HG02759 (cell line): ENCODE results near the gene EPB41L2.
"Not testable (repeated sequence)": the region's sequence is repeated elsewhere in the genome, so short reads cannot be mapped to it uniquely, and the experiment has no call there.

Source experiments
- ATAC-seq: cut with Tn5 transposase; IDR thresholded peaks from one replicate; pipeline ENCODE4 v1.9.1; 2021; ENCODE audit warnings: mild to moderate bottlenecking, moderate library complexity; ENCODE audit not compliant: unreplicated experiment

The EPB41L2 gene

GRCh38 chr6:130920969-130921368 is 142.1 kb downstream of the EPB41L2 start:
- ATAC-seq, result no peak

GRCh38 chr6:130918171-130918570 is 144.9 kb downstream of the EPB41L2 start:
- no peak for ATAC-seq

GRCh38 chr6:130915606-130916005 is 147.4 kb downstream of the EPB41L2 start:
- ATAC-seq, result not testable (repeated sequence)

GRCh38 chr6:130913120-130913519 is 149.9 kb downstream of the EPB41L2 start:
- ATAC-seq, result peak; percentile 85

- ATAC-seq, result no peak
Observed at GRCh38 chr6:130912434-130912833, 150.6 kb downstream of the EPB41L2 start.

- no peak for ATAC-seq
Observed at GRCh38 chr6:130908958-130909357, 154.1 kb downstream of the EPB41L2 start.

GRCh38 chr6:130908188-130908587 is 154.9 kb downstream of the EPB41L2 start:
- peak; percentile 65 for ATAC-seq

- no peak for ATAC-seq
Observed at GRCh38 chr6:130907687-130908086, 155.4 kb downstream of the EPB41L2 start.

GRCh38 chr6:130906736-130907381 is 156.2 kb downstream of the EPB41L2 start:
- no peak for ATAC-seq

GRCh38 chr6:130903602-130904001 is 159.4 kb downstream of the EPB41L2 start:
- ATAC-seq, result no peak

GRCh38 chr6:130903007-130903406 is 160.0 kb downstream of the EPB41L2 start:
- no peak for ATAC-seq

GRCh38 chr6:130900913-130901312 is 162.1 kb downstream of the EPB41L2 start:
- no peak for ATAC-seq

GRCh38 chr6:130896249-130896648 is 166.8 kb downstream of the EPB41L2 start:
- ATAC-seq, result no peak

- no peak for ATAC-seq
Observed at GRCh38 chr6:130895516-130895915, 167.5 kb downstream of the EPB41L2 start.

- no peak for ATAC-seq
Observed at GRCh38 chr6:130893766-130894165, 169.3 kb downstream of the EPB41L2 start.

- ATAC-seq, result no peak
Observed at GRCh38 chr6:130893277-130893676, 169.8 kb downstream of the EPB41L2 start.

- ATAC-seq, result no peak
Observed at GRCh38 chr6:130890521-130890971, 172.5 kb downstream of the EPB41L2 start.

- no peak for ATAC-seq
Observed at GRCh38 chr6:130889423-130889822, 173.6 kb downstream of the EPB41L2 start.

- ATAC-seq, result no peak
Observed at GRCh38 chr6:130888246-130888645, 174.8 kb downstream of the EPB41L2 start.

- no peak for ATAC-seq
Observed at GRCh38 chr6:130886966-130887365, 176.1 kb downstream of the EPB41L2 start.

GRCh38 chr6:130885392-130886192 is 177.5 kb downstream of the EPB41L2 start:
- peak; percentile 81 for ATAC-seq

- no peak for ATAC-seq
Observed at GRCh38 chr6:130882370-130882769, 180.7 kb downstream of the EPB41L2 start.
